NB4 (cell line): ENCODE measurements around the gene ELFN2.
"Not testable (repeated sequence)": the region's sequence is repeated elsewhere in the genome, so short reads cannot be mapped to it uniquely, and the experiment has no call there.

ENCODE experiments used
- DNase-seq: peaks from one replicate; pipeline ENCODE4 v3.0.0; 2010; ENCODE audit warnings: low read depth
- H3K4me3 ChIP-seq: one replicate; pipeline ENCODE4 v1.5.1; 2011; ENCODE audit warnings: mild to moderate bottlenecking, low read depth, low read length, moderate library complexity
- CTCF ChIP-seq: IDR thresholded peaks from one replicate; pipeline ENCODE4 v1.5.1; 2012; ENCODE audit warnings: low read depth, low read length
- MYC ChIP-seq: IDR thresholded peaks from 2 replicates; pipeline ENCODE4 v1.6.1; 2011; ENCODE audit warnings: low read depth, low read length
- POLR2A ChIP-seq: IDR thresholded peaks from 2 replicates; pipeline ENCODE4 v1.6.1; 2011; ENCODE audit warnings: mild to moderate bottlenecking; ENCODE audit not compliant: insufficient read length; ENCODE audit errors: extremely low read depth
- TF ChIP-seq, protein P1 (sequence below): IDR thresholded peaks from 2 replicates; pipeline ENCODE4 v1.6.1; 2011; ENCODE audit warnings: low read depth, low read length

Gene ELFN2

GRCh38 chr22:37333724-37334460, 93.4 kb downstream of the ELFN2 start:
- no peak overlapping the region for H3K4me3 ChIP-seq
- TF ChIP-seq, protein P1, sequence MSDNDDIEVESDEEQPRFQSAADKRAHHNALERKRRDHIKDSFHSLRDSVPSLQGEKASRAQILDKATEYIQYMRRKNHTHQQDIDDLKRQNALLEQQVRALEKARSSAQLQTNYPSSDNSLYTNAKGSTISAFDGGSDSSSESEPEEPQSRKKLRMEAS: no peak
- no peak for TF ChIP-seq MYC
- no peak for TF ChIP-seq CTCF
- no peak for TF ChIP-seq POLR2A
- no peak for DNase-seq

- TF ChIP-seq, protein P1: no peak
- TF ChIP-seq CTCF (peak; percentile 6), MYC (no peak), POLR2A (no peak)
- no peak overlapping the region for H3K4me3 ChIP-seq
- peak; percentile 45 for DNase-seq
These were observed 95.3 kb downstream of the ELFN2 start for GRCh38 chr22:37331856-37332536.

DNA sequence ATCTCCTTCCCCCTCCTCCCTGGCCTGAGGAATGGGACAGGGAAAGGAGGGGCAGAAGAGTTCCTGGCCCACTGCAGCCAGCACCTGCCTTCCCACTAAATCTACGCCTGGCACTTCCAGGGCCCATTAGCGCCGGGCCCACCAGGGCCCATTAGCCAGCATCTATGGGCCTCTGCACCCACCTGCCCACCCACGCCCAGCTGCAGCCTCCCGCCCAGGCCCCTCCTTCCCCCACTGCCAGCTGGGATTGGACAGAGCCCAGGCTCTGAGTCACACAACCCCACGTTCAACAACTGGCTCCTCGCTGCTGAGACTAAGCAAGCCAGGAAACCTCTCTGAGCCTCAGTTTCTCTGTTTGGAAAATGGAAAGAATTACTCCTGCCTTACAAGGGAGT, 96.2 kb downstream of the ELFN2 start:
- no peak for TF ChIP-seq POLR2A
- no peak for TF ChIP-seq CTCF
- no peak for TF ChIP-seq MYC
- TF ChIP-seq, protein P1: no peak
- H3K4me3 ChIP-seq: no peak overlapping the region
- no peak for DNase-seq

- no peak overlapping the region for H3K4me3 ChIP-seq
- TF ChIP-seq MYC (no peak), CTCF (peak; percentile 29)
- peak; percentile 89 for DNase-seq
These were observed 96.9 kb downstream of the ELFN2 start for GRCh38 chr22:37330200-37331033.

GRCh38 chr22:37329238-37330140, 97.8 kb downstream of the ELFN2 start:
- no peak for DNase-seq
- H3K4me3 ChIP-seq: no peak overlapping the region

GRCh38 chr22:37328538-37329237, 98.6 kb downstream of the ELFN2 start:
- not testable (repeated sequence) for H3K4me3 ChIP-seq, DNase-seq

More at GRCh38 chr22:37329238-37330140, 97.8 kb downstream of the ELFN2 start:
- TF ChIP-seq, protein P1: no peak
- TF ChIP-seq CTCF (no peak), MYC (no peak), POLR2A (no peak)
